Peyer's patch (tissue), 4 donors: ENCODE results near the gene RIPOR1. TPM values are rescaled to one million over a fixed set of nuclear protein-coding genes. Genes with fewer than 3 reads are reported as not detected.

ENCODE experiments used
- DNase-seq, 3 donors: peaks; one replicate each; pipeline ENCODE4 v3.0.0-alpha.2; 2017 to 2019
- H3K27ac ChIP-seq, 4 donors: fragments of 200-600 bp; sonication (generic); one replicate each; pipeline ENCODE4 v1.5.1; 2016 to 2019
- H3K27me3 ChIP-seq, 2 donors: fragments of 200-600 bp; sonication (generic); one replicate each; pipeline ENCODE4 v1.5.1; 2019
- H3K36me3 ChIP-seq, 3 donors: fragments of 200-600 bp; sonication (generic); one replicate each; pipeline ENCODE4 v1.5.1; 2016 to 2019
- H3K4me1 ChIP-seq, 4 donors: fragments of 200-600 bp; sonication (generic); one replicate each; pipeline ENCODE4 v1.5.1; 2016 to 2019
- H3K4me3 ChIP-seq, 4 donors: fragments of 200-600 bp; sonication (generic); 1 replicate in 3 of 4; 2 replicates in 1 of 4; pipeline ENCODE4 v1.5.1; 2016 to 2019; ENCODE audit warnings: mild to moderate bottlenecking in 1 of 4
- H3K9me3 ChIP-seq, 4 donors: fragments of 200-600 bp; sonication (generic); one replicate each; pipeline ENCODE4 v1.5.1; 2016 to 2019; ENCODE audit warnings: mild to moderate bottlenecking in 1 of 4
- CTCF ChIP-seq, 6 experiments: fragments of 450-650 bp in 4 of 6; fragments of 200-600 bp in 2 of 6; sonication (generic) in 1 of 6; IDR thresholded peaks; one replicate each; pipeline ENCODE4 v1.5.1; 2017 to 2019; ENCODE audit warnings: antibody characterized with exemption in 6 of 6, mild to moderate bottlenecking in 3 of 6, moderate library complexity in 1 of 6
- POLR2A ChIP-seq, 2 donors: fragments of 450-650 bp; IDR thresholded peaks; one replicate each; pipeline ENCODE4 v1.5.1; 2017; ENCODE audit warnings: antibody characterized with exemption in 2 of 2, mild to moderate bottlenecking in 2 of 2, moderate library complexity in 2 of 2
- total RNA-seq, 4 donors: library from RNA; depleted of rRNA; stranded (reverse); fragments of >200 nt; gene quantifications; one replicate each; pipeline ENCODE4 v1.1.0, GENCODE V29; 2016

The RIPOR1 gene
- total RNA-seq, 4 donors from 2014 or later: 10.5 to 70.1 (median 42.5) TPM

DNA sequence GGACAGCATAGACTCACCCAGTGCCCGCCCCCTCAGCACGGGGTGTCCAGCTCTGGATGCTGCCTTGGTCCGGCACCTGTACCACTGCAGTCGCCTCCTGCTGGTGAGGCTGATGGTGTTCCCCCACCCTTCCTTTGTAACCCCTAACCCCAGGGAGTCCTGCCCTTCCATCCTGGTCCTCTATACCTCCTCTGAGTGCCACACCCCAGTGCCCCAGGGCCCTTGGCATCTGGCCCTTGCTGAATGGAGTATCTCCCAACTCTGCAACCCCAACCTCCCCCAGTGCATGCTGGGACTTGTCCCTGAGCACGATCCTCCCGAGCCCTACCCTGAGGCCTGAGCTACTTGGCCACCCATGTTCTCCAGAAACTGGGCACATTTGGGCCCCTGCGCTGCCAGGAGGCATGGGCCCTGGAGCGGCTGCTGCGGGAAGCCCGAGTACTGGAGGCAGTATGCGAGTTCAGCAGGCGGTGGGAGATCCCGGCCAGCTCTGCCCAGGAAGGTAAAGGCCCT is 15.8 kb downstream of the RIPOR1 start:
- no peaks in the 10 kb centered on the region for H3K27me3 ChIP-seq
- no peak overlapping the region for H3K4me3 ChIP-seq
- no peaks in the 10 kb centered on the region for H3K9me3 ChIP-seq
- peaks cover 3 to 27% (median 17%) of the 10 kb centered on the region in 4 donors for H3K4me1 ChIP-seq
- no peak for DNase-seq
- H3K36me3 ChIP-seq: peaks cover 0 to 26% (median 0%) of the 10 kb centered on the region in 3 donors
- TF ChIP-seq POLR2A (IDR thresholded peaks at IDR 0.05): no peak
- TF ChIP-seq CTCF (IDR thresholded peaks at IDR 0.05): no peak
- H3K27ac ChIP-seq: peak overlapping the region in 1 of 4 donors; percentile 35

- peaks cover 0 to 26% (median 0%) of the 10 kb centered on the region in 3 donors for H3K36me3 ChIP-seq
- TF ChIP-seq CTCF (IDR thresholded peaks at IDR 0.05) (no peak), POLR2A (IDR thresholded peaks at IDR 0.05) (no peak)
- DNase-seq: no peak
- no peak overlapping the region for H3K4me3 ChIP-seq
- peaks cover 3 to 27% (median 18%) of the 10 kb centered on the region in 4 donors for H3K4me1 ChIP-seq
- no peaks in the 10 kb centered on the region for H3K27me3 ChIP-seq
- peak overlapping the region in 1 of 4 donors; percentile 35 for H3K27ac ChIP-seq
- no peaks in the 10 kb centered on the region for H3K9me3 ChIP-seq
These were observed 16.4 kb downstream of the RIPOR1 start for GRCh38 chr16:67544844-67545664.

DNA sequence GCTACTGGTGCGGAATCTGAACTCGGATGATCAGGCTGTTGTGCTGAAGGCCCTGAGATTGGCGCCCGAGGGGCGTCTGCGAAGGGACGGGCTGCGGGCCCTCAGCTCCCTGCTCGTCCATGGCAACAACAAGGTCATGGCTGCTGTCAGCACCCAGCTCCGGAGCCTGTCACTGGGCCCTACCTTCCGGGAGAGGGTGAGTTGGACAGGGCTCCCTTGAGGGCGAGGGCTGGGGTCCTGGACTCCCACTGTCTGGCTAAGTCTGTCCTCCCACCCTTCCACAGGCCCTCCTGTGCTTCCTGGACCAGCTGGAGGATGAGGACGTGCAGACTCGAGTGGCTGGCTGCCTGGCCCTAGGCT is 17.0 kb downstream of the RIPOR1 start:
- no peak overlapping the region for H3K4me3 ChIP-seq
- H3K27ac ChIP-seq: peak overlapping the region in 1 of 4 donors; percentile 91
- no peak for TF ChIP-seq POLR2A (IDR thresholded peaks at IDR 0.05)
- no peak for TF ChIP-seq CTCF (IDR thresholded peaks at IDR 0.05)
- H3K9me3 ChIP-seq: no peaks in the 10 kb centered on the region
- H3K27me3 ChIP-seq: no peaks in the 10 kb centered on the region
- no peak for DNase-seq
- H3K4me1 ChIP-seq: peaks cover 3 to 27% (median 19%) of the 10 kb centered on the region in 4 donors
- H3K36me3 ChIP-seq: peaks cover 0 to 26% (median 0%) of the 10 kb centered on the region in 3 donors

- H3K4me3 ChIP-seq: no peak overlapping the region
- no peaks in the 10 kb centered on the region for H3K9me3 ChIP-seq
- H3K27ac ChIP-seq: peak overlapping the region in 2 of 4 donors; percentile 6 to 91
- no peaks in the 10 kb centered on the region for H3K27me3 ChIP-seq
- peaks cover 0 to 26% (median 0%) of the 10 kb centered on the region in 3 donors for H3K36me3 ChIP-seq
- TF ChIP-seq CTCF (IDR thresholded peaks at IDR 0.05): no peak
- TF ChIP-seq POLR2A (IDR thresholded peaks at IDR 0.05): no peak
- DNase-seq: no peak
- peaks cover 3 to 27% (median 19%) of the 10 kb centered on the region in 4 donors for H3K4me1 ChIP-seq
These were observed 17.5 kb downstream of the RIPOR1 start for GRCh38 chr16:67546091-67546501.

GRCh38 chr16:67546761-67547422 is 18.3 kb downstream of the RIPOR1 start:
- H3K4me1 ChIP-seq: peaks cover 3 to 27% (median 20%) of the 10 kb centered on the region in 4 donors
- DNase-seq: peak; percentile 79 to 94 (median 88)
- peak overlapping the region; percentile 14 to 91 (median 58) for H3K27ac ChIP-seq
- H3K36me3 ChIP-seq: peaks cover 0 to 26% (median 0%) of the 10 kb centered on the region in 3 donors
- peak overlapping the region in 1 of 4 donors; percentile 27 for H3K4me3 ChIP-seq
- H3K9me3 ChIP-seq: no peaks in the 10 kb centered on the region
- TF ChIP-seq POLR2A (IDR thresholded peaks at IDR 0.05) (no peak), CTCF (IDR thresholded peaks at IDR 0.05) (peak; percentile 88 to 97 (median 94))
- no peaks in the 10 kb centered on the region for H3K27me3 ChIP-seq
